GM19193 (cell line): ENCODE data around the gene PCP4.

ENCODE experiments used
- POLR2A ChIP-seq: IDR thresholded peaks from 4 replicates; pipeline ENCODE4 v1.6.1; 2011; ENCODE audit not compliant: insufficient read depth, insufficient read length; ENCODE audit errors: extremely low read depth

The PCP4 gene

DNA sequence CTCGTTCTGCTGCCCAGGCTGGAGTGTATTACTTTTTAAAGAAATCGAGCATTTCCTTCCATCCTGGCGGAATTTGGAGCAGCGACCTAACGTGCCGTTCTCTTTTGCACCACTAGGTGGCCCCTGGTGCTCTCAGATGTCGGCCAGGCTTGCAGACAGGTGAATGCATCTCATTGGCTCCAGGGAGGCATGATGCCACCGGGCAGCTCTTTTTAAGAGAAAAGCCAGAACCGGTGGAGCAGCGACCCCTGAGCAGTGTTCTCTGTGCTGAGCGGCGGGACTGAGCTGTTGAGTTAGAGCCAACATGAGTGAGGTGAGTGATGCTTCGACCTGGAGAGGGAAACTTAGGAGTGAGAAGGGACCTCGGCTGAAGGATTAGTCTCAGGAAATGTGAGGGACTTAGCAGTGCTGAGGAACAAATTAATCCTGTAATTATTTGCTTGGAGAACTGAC, at the start of gene PCP4:
Gene PCP4, plus strand, starts transcription at position 241 of the 453 bp plus-strand sequence. Its CDS starts 64 bp downstream, at position 305.
- TF ChIP-seq POLR2A = no peak

DNA sequence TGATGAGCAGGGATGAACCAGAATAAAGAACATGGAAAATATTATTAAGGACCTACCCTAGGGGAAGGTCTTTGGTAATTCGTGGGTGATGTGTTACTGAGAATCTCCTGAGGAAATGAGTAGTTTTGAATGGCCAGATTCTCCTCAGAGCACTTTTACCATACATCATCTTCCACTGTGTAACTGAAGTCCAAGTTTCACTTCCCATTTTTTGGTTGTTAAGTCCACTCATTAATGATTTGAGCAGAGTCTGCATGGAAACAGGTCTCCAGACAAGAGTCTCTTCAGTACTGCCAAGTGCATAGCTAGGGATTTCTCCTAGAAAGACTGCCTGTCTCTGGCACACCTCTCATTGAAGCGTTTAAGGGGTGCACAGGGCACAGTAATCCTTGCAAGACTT, 48.7 kb upstream of the PCP4 start:
- no peak for TF ChIP-seq POLR2A

GRCh38 chr21:39822042-39822441, 45.2 kb upstream of the PCP4 start:
- TF ChIP-seq POLR2A = no peak

- no peak for TF ChIP-seq POLR2A
These were observed 42.0 kb upstream of the PCP4 start for GRCh38 chr21:39825250-39825649.

DNA sequence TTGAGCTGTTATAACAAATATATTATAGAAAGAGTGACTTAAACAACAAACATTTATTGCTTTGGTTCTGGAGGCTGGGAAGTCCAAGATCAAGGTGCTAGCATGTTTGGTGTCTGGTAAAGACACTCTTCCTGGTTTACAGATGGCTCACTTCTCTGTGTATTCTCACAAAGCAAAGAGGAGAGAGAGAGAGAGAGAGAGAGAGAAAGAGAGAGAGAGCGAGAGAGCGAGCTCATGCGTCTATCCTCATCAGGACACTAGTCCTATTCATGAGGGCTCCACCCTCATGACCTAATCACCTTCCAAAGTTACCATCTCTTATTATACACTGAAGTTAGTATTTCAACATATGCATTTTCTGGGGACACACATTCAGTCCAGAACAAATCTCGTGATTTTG, 32.7 kb upstream of the PCP4 start:
- no peak for TF ChIP-seq POLR2A

DNA sequence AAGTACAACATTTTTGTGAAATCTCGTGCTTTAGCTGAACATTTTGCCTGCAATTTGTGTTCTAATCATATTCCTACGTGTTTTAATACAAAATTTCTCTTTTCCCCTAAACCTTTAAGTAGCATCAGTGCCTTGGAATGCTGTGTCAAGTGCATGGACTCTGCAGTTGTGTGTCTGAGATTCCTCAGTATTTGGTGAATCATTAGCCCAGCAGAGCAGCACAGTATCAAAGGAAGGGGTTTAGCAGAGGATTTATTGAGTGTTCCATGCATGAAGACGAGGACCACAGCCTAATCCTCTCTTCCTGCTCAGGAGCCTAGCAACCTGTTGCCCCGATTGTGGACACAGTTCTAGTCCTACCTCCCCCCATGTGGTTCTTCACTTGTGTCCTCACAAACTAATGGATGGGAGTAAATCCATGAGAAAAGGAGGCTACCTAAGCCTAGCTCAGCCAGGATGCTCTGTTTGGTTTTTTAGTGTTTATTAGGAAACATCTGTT, 29.3 kb upstream of the PCP4 start:
- no peak for TF ChIP-seq POLR2A

DNA sequence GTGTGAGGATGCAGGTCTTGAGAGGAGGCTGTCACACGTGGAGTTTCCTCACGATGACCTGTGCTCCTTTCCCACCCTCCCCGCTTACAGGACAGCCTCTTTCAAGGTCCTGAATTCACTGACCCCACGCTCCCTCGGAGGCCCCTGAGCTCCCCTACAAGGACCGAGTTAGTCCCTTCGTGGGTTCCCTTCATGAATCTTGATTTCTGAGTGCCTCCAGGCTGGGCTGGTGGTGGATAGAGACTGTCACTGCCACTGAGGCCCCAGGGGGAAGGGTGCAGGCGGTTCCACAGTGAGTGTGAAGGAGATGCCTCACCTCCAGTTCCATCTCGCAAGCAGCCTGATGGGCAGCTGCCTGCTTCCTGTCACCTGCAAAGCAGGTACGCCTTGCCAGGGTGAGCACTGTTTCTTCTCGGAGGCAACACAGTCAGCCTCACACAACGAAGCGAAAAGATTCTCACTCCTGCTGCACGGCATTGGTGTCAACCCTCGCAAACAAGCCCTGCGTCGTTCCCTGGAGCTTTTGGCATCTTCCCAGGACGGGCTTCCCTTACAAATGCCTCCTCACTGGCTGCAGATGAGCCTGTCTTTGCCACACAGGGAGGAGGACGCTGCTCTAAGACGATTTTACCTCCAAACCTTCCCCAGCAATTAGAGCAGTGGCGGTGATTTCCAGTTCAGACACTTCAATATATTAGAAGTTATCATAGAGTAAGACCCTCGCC, 26.7 kb upstream of the PCP4 start:
- no peak for TF ChIP-seq POLR2A

DNA sequence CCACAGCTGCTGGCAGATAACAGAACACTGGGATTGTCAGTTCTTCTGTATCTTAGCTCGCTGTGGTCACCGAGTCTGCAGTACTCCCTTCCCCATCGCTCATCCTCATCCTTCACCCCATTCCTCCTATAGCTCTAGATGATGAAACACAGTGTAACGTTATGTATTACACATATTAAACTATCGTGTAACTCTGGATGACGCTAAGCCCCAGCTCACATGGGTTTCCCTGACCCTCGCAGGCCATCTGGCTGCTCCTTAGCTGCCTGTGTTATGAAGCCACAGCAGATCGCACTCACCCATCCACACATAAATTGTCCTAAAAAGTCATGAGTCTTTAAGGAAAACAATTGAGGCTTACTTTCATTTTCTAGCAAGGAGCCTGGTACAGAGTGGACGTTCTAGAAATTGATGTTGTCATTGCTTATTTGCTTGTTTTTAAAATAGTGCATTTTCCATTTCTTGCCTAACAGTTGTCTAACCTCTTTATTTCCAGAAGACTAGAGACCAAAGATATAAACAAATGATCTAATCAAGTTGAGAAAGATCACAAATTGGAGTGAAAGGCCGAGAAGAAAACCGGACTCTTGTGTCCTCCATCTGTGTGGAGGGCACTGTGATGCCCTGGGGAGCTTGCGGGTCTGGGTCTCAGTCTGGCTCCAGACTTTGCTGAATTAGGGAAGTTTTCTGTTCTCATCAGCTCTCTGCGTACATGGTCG, 24.3 kb upstream of the PCP4 start:
- no peak for TF ChIP-seq POLR2A

DNA sequence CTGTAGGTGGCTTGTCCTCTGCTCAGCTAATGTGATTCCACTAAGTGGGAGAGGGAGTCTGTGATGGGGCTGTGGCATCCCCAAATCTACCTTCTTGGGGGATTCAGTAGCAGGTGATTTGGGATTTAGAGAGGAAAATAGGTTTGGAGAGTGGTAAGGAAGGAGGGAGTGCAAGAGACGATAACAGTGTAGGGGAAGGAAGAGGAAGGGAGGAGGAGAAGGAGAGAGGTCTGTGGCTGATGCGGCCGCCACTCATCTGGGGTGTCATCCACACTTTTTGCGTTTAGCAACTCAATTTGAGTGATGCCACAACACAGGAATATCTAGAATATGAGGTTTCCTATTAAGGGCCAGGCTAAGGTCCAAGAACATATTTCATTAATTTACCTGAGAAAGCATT, 23.8 kb upstream of the PCP4 start:
- TF ChIP-seq POLR2A = no peak

DNA sequence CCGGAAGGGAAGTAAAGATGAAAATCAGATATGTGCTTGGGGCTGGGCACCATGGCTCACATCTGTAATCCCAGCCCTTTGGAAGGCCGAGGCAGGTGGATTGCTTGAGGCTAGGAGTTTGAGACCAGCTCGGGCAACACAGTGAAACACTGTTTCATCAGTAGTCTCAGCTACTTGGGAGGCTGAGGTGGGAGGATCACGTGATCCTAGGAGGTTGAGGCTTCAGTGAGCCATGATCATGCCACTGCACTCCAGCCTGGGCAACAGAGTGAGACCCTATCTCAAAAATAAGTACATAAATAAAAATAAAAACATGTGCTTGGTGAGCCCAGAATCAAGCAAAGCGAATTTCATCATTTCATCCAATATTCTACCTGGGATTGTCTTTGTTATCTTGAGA, 23.3 kb upstream of the PCP4 start:
- no peak for TF ChIP-seq POLR2A

DNA sequence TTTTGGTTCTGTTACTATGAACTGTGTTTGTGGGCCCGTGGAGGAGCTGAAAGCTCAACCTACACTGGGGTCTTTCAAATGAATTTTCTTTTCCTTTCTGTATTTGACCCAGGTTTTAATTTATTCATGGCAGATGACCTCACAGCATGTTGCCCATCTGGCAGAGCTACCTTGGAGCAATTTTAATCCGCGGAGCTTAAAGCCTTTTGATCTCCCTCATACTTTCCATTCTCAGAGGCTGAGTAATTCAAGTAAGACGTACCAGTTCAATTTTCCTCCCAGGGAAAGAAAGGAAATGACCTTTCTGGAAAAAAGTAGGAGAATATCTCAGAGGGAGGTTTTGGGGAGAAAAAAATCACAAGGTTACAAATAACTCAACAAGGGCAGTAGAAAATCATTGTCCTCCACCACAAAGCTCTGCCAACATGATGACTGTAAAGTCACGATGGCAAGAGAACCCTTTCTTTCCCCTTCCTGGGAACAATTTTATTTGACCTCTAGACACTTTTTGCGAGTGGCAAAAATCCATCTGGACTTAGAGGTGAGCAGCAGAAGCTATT, 21.6 kb upstream of the PCP4 start:
- TF ChIP-seq POLR2A = no peak

DNA sequence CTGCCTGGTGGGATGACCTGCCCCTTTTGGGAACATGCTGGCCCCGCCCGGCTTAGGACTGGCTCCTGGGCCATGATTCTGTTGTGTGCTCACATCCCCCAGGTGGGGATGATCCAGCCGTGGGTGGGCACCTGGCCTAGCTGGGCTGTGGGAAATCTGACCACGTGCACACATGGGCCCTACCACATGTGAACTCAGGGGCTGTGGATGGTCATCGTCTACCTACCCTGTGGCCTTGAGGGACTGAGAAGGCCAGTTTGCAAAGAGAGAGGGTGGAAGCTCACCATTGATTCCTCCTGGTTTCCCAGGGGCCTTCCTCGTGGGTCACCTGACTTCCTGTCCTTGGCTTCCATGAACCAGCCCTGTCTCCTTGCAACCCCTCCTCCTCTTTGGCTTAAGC, 19.4 kb upstream of the PCP4 start:
- no peak for TF ChIP-seq POLR2A

- TF ChIP-seq POLR2A = no peak
These were observed 18.1 kb upstream of the PCP4 start for GRCh38 chr21:39849014-39849655.

DNA sequence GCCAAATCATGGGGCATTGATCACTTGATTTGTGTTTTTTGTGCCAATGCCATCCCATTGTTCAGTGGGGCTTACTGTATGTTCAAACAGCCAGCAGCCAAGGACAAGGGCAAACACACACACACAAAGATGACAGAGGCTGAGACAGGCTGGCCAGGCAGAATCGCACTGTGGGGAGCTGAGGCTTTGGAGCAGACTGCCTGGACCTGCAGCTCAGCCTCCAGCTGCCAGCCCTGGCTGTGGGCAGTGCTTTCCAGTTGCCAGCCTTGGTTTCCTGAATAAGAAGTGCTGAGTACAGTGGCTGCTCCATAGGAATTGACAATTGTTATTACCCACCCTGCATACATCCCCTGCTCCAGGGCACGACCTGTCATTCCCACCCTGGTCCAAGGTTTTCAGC, 16.9 kb upstream of the PCP4 start:
- no peak for TF ChIP-seq POLR2A

DNA sequence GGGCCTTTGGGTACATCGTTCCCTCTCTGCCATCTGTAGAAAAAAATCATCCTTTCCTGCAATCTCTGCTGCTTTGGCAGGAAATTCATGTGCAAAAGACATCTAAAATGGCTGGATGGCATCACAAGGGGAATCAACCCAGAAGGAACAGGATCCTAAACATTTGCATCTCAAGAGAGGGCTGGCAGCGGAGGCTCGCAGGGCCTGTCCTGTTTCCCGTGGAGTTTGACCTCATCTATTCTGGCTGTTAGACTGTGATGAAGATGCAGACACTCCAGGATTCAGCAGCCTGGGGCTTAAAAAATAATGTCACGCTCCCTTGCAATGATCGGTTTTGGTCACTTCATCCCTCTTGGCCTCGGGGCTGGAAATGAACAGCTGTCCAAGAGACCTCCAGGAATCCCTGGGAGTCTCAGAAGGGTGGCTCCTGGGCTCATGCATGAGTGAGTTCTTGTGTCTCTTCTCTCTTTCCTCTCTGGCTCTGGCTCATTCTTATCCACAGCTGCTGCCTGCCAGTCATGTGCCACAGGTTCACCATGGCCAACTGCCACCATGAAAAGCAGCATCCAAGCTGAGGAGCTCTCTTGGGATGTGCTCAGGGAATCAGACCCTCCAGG, 16.1 kb upstream of the PCP4 start:
- no peak for TF ChIP-seq POLR2A

DNA sequence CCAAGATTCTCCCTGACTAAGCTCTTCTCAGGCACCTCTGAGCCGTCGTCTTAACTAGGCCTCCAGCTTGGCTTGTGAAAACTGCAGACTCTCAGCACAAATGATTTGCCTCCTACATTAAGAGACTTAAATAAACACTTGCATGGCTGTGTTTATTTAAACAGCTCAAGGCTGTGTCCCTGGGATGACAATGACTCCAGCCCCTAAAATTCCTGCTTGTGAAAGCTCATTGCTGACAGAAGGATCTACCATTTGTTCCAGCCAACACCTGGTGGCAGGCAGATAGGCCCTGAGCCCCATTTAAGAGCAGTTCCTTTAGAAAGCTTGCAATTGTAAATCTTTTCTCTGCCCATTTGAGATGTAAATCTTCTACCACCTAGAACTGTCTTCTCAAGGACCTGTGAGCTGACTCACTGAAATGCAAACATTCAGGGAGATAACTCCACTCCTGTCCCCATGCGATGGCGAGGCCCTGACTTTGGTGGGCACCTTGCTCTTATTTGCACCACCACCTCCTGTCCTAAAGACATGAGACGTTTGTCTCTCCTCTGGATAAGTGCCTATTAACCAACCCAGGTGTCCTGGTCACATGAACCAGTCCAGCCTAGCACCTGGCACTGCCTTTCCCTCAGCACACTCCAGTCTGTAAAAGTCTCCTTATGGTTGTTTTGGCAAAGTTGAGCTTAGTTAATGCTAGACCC, 15.1 kb upstream of the PCP4 start:
- no peak for TF ChIP-seq POLR2A
